H7 (cell line): Measurements from ENCODE around the gene IL1RAPL2. TPM values are rescaled to one million over a fixed set of nuclear protein-coding genes. Genes with fewer than 3 reads are reported as not detected.
A peak's percentile ranks its signal among the peaks of the same experiment; 100 is the strongest.
"Not testable (repeated sequence)": the region's sequence is repeated elsewhere in the genome, so short reads cannot be mapped to it uniquely, and the experiment has no call there.

Experiments used
- DNase-seq: peaks from one replicate; pipeline ENCODE4 v3.0.0; 2012
- H3K27me3 ChIP-seq: 2 replicates; pipeline ENCODE4 v1.6.0; 2011; ENCODE audit warnings: mild to moderate bottlenecking, low read length; ENCODE audit not compliant: control insufficient read depth, insufficient read depth
- H3K36me3 ChIP-seq: replicated peaks from 2 replicates; pipeline ENCODE4 v1.5.1; 2011; ENCODE audit warnings: low read length; ENCODE audit not compliant: control insufficient read depth, insufficient read depth
- H3K4me3 ChIP-seq: 2 replicates; pipeline ENCODE4 v1.5.1; 2011; ENCODE audit warnings: low read depth, mild to moderate bottlenecking, control low read depth, low read length, moderate library complexity; ENCODE audit not compliant: insufficient read depth
- total RNA-seq: library from RNA; depleted of rRNA; stranded (reverse); fragments of >200 nt; shearing (Covaris generic); gene quantifications from 2 replicates; pipeline ENCODE4 v1.2.3, GENCODE V29; 2014

Gene IL1RAPL2
- total RNA-seq, 1 experiment from 2014 or later: 0.03 TPM

DNA sequence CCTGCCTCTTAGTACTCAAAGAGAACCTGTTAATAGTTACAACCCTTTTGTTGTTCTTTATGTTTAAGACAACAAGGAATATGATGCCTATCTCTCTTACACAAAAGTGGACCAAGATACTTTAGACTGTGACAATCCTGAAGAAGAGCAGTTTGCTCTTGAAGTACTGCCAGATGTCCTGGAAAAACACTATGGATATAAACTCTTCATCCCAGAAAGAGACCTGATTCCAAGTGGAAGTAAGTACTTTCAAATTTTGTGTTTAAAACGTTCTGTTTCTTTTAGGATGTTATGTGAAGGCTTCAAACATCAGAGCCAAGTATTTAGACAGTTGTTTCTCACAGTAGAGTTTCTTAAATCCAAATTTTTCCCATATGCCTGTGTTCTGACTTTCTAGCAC, 1189.1 kb downstream of the IL1RAPL2 start:
- Histone ChIP-seq H3K4me3 (no peak overlapping the region), H3K36me3 (no peaks in the 10 kb centered on the region), H3K27me3 (no peaks in the 10 kb centered on the region)
- DNase-seq: no peak

DNA sequence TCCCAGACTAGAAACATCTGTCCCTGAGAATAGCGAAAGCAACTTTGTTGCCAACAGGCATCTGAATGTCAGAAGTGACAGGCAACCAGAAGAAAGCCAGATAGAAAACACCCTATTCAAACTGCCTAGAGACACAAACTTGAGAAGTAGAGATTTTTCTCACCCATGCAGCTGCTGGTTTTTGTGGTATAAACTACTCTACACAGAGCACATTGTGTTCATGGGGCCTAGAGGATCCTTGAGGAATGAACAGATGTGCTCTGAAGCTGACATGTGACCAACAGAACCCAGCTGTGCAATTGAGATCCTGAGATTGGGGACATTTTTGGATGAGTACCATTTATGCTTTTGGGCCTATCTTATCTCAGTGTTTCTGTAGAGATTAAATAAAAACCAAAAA, 1192.8 kb downstream of the IL1RAPL2 start:
- DNase-seq: no peak
- no peaks in the 10 kb centered on the region for H3K36me3 ChIP-seq
- H3K27me3 ChIP-seq: no peaks in the 10 kb centered on the region
- H3K4me3 ChIP-seq: no peak overlapping the region

DNA sequence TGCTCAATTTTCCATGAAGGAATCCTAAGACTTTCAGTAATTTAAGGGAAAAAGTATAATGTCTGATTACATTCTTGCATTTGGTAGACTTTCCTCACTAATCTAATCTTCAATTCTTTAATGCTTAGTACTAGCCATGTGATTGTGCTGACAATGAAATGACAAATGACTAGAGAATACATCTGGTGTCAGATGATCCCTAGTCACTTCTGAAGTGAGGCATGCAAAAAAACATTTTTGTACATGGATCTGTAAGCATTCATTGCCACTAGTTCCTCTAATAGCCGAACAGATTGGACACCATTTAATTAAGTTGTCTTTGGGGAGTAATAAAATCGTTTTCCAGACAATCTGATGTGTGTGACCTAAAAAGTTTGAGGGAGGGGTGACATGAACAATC, 1193.6 kb downstream of the IL1RAPL2 start:
- Histone ChIP-seq H3K36me3 (no peaks in the 10 kb centered on the region), H3K27me3 (no peaks in the 10 kb centered on the region), H3K4me3 (no peak overlapping the region)
- no peak for DNase-seq

DNA sequence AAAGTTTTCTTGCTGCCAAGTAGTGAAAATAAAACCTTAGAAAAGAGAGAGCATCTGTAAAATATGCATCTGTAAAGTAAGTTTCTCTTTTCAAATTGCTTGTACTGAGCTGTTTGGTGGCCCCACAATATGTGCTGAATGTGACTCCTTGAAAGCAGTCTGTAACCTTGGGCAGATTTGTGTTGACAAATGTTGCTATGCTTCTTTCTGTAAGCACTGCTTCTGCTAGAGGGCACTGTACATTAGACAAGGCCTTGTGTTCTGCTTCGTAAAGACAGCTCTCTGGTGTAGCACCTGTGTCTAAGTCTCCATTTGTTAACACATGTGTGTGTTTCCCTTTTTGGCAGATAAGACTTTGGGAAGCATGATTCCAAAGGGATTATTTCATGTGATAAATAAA, 1199.7 kb downstream of the IL1RAPL2 start:
- no peaks in the 10 kb centered on the region for H3K36me3 ChIP-seq
- H3K4me3 ChIP-seq: no peak overlapping the region
- no peak for DNase-seq
- no peaks in the 10 kb centered on the region for H3K27me3 ChIP-seq

DNA sequence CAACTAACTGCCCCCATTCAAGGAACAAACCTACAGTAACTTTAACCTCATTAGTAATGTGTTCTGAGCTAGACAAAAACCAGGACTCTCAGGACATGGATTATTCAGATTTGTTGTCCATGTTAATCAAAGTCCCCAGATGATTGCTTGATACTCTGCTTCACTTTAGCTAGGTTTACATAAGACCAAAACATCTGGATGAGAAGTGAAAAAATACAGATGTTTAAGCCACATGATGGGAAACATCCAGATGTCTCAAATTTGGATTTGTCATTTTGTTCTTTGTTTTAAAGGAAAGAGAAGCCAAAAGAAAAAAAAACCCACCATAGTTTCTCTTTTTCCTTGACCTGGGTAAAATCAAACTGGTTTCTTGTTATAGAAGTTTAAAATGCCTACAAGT, 1207.8 kb downstream of the IL1RAPL2 start:
- Histone ChIP-seq H3K27me3 (no peaks in the 10 kb centered on the region), H3K36me3 (no peaks in the 10 kb centered on the region), H3K4me3 (no peak overlapping the region)
- no peak for DNase-seq

DNA sequence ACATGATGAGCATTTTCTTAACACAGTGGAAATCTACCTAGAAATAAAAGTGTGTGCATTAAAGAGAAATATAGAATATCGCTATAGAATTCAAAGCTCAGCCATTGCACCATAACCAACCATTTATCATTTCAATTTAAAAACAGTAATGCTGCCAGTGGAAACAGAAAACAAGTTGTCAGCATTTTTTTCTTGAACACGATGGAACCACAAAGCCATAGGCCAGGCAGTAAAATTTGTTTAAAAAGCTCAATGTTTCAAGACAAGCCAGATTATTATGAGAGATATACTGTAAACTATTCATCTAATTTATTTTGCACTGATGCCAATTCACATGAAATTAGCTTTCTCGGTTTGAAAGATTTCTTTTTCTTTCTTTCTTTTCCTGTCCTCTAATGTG, 1209.7 kb downstream of the IL1RAPL2 start:
- no peak for DNase-seq
- H3K4me3 ChIP-seq: no peak overlapping the region

DNA sequence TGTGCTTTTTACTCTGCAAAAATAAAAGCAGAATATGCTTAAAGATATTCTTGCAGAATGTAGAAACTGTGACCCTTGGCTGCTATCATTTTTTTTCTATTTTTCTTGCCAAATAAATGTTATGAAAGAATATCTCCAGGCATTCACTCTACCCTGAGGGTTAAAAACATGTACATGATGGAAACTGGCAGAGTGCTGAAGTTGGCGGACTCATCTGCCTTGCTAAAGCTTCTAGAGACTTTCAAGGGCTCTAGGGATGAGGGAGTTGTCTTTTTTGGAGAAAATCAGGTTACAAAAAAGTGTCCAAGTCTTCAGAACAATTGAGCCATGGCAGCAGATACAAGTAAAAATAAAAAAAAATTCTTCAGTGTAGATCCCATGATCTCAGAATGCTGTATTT, 1215.8 kb downstream of the IL1RAPL2 start:
- DNase-seq: no peak
- no peaks in the 10 kb centered on the region for H3K36me3 ChIP-seq
- no peaks in the 10 kb centered on the region for H3K27me3 ChIP-seq
- H3K4me3 ChIP-seq: no peak overlapping the region

More for the DNA sequence above, 1209.7 kb downstream of the IL1RAPL2 start:
- no peaks in the 10 kb centered on the region for H3K27me3 ChIP-seq
- no peaks in the 10 kb centered on the region for H3K36me3 ChIP-seq

DNA sequence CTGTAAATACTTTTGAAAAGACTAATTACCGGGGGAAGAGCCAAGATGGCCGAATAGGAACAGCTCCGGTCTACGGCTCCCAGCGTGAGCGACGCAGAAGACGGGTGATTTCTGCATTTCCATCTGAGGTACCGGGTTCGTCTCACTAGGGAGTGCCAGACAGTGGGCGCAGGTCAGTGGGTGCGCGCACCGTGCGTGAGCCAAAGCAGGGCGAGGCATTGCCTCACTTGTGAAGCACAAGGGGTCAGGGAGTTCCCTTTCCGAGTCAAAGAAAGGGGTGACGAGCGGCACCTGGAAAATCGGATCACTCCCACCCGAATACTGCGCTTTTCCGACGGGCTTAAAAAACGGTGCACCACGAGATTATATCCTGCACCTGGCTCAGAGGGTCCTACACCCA, 1230.9 kb downstream of the IL1RAPL2 start:
- H3K27me3 ChIP-seq, H3K36me3 ChIP-seq, DNase-seq: not testable (repeated sequence)
- H3K4me3 ChIP-seq: peak overlapping the region; percentile 34

DNA sequence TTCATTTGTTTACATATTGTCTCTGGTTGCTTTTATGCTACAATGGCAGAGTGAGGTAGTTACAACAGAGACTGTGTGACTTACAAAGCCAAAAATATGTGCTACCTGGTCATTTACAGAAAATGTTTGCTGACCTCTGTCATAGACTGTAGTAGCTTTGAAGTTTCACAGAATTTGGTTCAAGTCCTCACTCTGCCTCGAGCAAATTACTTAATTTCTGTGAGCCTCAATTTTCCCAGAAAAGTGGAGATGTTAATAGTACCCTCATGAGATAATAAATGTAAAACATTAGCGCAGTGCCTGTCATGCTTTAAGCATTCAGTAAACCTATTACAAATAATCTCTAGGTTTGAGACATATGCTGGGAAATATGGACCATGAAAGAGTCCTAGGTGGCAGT, 1237.9 kb downstream of the IL1RAPL2 start:
- Histone ChIP-seq H3K4me3 (no peak overlapping the region), H3K36me3 (no peaks in the 10 kb centered on the region), H3K27me3 (no peaks in the 10 kb centered on the region)
- DNase-seq: no peak

DNA sequence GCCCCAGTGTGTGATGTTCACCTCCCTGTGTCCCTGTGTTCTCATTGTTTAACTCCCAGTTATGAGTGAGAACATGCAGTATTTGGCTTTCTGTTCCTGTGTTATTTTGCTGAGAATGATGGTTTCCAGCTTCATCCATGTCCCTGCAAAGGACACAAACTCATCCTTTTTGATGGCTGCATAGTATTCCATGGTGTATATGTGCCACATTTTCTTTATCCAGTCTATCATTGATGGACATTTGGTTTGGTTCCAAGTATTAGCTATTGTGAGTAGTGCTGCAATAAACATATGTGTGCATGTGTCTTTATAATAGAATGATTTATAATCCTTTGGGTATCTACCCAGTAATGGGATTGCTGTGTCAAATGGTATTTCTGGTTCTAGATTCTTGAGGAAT, 1239.7 kb downstream of the IL1RAPL2 start:
- H3K36me3 ChIP-seq, DNase-seq, H3K4me3 ChIP-seq, H3K27me3 ChIP-seq: not testable (repeated sequence)

DNA sequence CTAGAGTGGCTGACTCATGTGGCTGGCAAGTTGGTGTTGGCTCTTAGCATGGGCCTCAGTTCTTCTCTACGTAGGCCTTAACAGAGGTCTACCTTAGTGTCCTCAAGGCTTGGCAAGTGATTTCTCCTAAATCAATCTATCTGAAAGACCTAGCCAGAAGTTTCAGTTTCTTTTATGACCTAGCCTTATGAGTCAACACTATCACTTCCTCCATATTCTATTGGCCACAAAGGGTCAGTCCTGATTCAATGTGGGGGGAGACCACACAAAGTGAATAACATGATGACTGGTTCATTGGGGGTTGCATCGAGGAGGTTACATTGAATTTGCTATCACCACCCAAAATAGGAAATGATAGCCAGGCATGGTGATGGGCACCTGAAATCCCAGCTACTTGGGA, 1250.5 kb downstream of the IL1RAPL2 start:
- H3K27me3 ChIP-seq: no peaks in the 10 kb centered on the region; the same call in 1 of the 2 replicates

More for the DNA sequence above, 1250.5 kb downstream of the IL1RAPL2 start:
- DNase-seq: no peak
- H3K36me3 ChIP-seq: no peaks in the 10 kb centered on the region
- H3K4me3 ChIP-seq: no peak overlapping the region
